GM10248 (cell line): ENCODE results near the gene LRP6.

ENCODE experiments used
- CTCF ChIA-PET: fragments of 300-600 bp; sonication (Branson Sonifier 250); formaldehyde crosslinking; extraction: SDS; loops from one replicate; lab custom pipeline; 2021; ENCODE audit warnings: antibody characterized with exemption; lab: Yijun Ruan, JAX
- POLR2A ChIA-PET: fragments of 350-650 bp; sonication (Branson Sonifier 250); formaldehyde crosslinking; extraction: SDS; loops from one replicate; lab custom pipeline; 2020; ENCODE audit warnings: antibody characterized with exemption; lab: Yijun Ruan, JAX
- DNase-seq: peaks from one replicate; pipeline ENCODE4 v3.0.0; 2012; ENCODE audit errors: extremely low spot score
- CTCF ChIP-seq: IDR thresholded peaks from 2 replicates; pipeline ENCODE4 v1.5.1; 2012; ENCODE audit warnings: mild to moderate bottlenecking, low read depth; ENCODE audit errors: extremely low read depth, missing control alignments, control extremely low read depth

LRP6 gene

GRCh38 chr12:12249216-12250050 lies 17.4 kb downstream of the LRP6 start:
- DNase-seq: no peak
- ChIA-PET CTCF (no interaction called here), POLR2A (no interaction called here)
- no peak for TF ChIP-seq CTCF

GRCh38 chr12:12247584-12247983 lies 19.3 kb downstream of the LRP6 start:
- ChIA-PET POLR2A (no interaction called here), CTCF (interaction anchor here (1.1 to 1.3 kb wide), 2 partner anchors 11 to 20 kb away, joined by 3 read pairs; no protein-coding TSS in a partner anchor)

GRCh38 chr12:12244341-12244740 lies 22.5 kb downstream of the LRP6 start:
- CTCF ChIA-PET: interaction anchor here (1.5 kb wide), 1 partner anchor 34 kb away, joined by 4 read pairs; no protein-coding TSS in a partner anchor
- DNase-seq: no peak
- POLR2A ChIA-PET: no interaction called here
- TF ChIP-seq CTCF: no peak

More at GRCh38 chr12:12247584-12247983, 19.3 kb downstream of the LRP6 start:
- TF ChIP-seq CTCF: no peak
- DNase-seq: no peak

GRCh38 chr12:12240662-12241340 lies 26.0 kb downstream of the LRP6 start:
- DNase-seq: no peak
- ChIA-PET POLR2A (no interaction called here), CTCF (no interaction called here)
- no peak for TF ChIP-seq CTCF

- CTCF ChIA-PET: interaction anchor here (0.7 to 2.2 kb wide), 5 partner anchors 9 to 88 kb away, joined by 3 to 6 read pairs (median 5); no protein-coding TSS in a partner anchor
- no peak for TF ChIP-seq CTCF
- no peak for DNase-seq
- POLR2A ChIA-PET: no interaction called here
Measured at GRCh38 chr12:12239127-12239526, 27.7 kb downstream of the LRP6 start.

- CTCF ChIA-PET: interaction anchor here (1.1 to 2.2 kb wide), 4 partner anchors 9 to 89 kb away, joined by 5 to 6 read pairs (median 6); no protein-coding TSS in a partner anchor
- POLR2A ChIA-PET: no interaction called here
- TF ChIP-seq CTCF: no peak
- no peak for DNase-seq
Measured at GRCh38 chr12:12238605-12239004, 28.2 kb downstream of the LRP6 start.
